Stimulated activated CD8-positive, alpha-beta memory T cell treated with anti-CD3 and anti-CD28 coated beads, Interleukin-7, amount 100 ng/mL, for 1 hour (primary cell): ENCODE data around the gene FOXE3.
"Not testable (repeated sequence)": the region's sequence is repeated elsewhere in the genome, so short reads cannot be mapped to it uniquely, and the experiment has no call there.

Source experiments
- DNase-seq, 2 donors: peaks; one replicate each; pipeline ENCODE4 v3.0.0-alpha.2; 2020; ENCODE audit warnings: low read depth in 2 of 2

The FOXE3 gene

DNA sequence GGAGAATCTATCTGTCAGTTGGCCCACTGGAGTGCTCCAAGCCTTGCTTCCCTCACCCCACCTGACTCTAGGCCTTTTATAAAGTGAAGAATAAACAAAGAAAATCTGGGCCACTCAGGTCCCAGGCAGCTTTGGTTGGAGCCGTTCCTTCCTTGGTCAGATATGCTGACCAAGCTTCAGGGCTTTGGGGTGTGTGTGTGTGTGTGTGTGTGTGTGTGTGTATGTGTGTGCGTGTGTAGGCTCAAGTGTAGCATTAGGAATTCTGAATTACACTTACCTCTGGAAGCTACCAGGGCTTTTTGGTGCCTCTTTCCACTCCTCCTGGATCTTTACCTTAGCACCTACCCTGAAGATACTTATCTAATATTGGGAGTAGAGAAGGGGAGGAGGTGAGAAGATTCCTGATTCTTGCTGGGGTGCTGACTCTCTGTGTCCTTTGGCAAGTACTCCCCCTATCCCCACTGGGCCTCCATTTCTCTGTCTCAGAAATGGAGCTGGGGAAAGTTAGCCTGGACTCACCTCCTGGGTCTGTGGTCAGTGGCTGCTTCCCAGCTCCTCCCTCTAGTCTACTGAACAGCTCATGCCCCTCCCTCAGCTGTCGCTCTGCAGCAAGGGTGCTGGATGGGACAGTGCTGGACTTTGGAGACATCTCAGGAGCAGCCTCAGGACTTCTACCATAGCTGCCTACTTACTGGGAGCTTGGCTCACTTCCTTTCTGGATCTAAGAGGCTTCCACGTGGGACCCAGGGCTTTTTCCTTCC lies 32.6 kb downstream of the FOXE3 start:
- DNase-seq: no peak

DNA sequence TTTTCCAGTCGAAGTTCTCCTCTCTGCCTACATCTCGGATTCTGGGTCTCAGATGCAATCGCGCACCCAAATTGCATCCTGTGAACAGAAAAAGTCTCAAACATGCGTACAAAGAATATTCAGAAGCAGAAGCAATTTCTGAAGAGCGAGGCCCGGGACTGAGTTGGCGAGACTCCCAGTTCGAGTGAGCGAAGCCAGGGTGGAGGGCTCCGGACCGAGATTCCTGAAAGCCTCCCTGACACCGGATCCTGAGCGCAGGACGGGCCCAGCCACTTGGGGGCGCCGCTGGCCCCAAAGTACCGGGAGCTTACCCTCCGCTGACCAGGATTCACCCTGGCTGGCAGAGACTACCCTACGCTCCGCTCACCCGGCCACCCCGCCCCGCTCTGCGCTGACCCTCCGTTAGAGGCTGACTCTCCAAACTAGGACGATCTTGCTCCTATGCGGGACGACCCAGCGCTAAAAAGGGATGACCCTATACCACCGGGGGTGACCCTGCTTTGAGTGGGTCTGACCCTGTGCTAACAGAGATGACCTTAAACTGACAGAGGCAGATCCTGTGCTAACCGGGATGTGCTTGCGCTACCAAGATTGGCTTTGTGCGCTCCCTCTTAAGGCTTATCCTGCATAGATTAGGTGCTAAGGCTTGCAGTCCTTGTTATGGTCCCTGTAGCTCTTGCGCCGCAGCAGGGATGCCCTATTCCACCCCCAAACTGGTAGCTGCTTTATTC lies 33.9 kb downstream of the FOXE3 start:
- no peak for DNase-seq

DNA sequence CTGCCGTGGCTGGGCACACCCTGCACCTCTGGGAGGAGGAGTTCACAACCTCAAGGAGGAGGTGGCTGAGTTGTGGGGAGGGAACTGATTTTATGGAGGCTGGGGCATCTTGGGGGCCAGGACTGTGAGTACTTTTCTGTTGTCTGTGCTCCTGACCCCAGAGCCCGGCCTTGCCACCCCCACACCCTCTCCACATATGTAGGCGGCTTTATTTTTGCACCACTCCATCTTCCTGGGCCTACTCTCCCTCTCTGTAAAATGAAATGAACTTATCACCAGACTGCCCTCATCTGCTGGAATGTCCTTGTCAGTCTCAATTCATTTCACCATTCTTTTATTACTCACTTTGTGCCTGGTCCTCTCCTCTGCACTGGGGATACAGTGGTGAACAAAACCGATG lies 34.5 kb downstream of the FOXE3 start:
- no peak for DNase-seq

DNA sequence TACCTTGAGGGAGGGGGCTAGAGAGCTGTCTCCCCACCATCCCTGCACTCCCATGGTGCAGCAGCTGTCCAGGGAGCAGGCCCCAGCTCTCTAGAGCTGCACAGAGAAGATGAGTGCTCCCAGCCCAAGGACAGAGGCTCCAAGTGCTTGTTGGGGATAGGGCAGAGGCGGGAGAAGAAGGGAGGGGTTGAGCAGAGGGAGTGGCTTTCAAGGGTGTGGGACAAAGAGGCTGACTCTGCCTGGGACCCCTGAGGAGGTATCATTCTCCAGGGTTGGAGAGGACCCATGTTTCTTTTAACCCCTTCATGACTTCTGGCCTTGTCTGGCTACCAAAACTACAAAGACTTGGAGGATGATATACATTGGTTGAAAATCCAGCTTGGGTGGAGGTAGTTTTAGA lies 36.3 kb downstream of the FOXE3 start:
- no peak for DNase-seq

DNA sequence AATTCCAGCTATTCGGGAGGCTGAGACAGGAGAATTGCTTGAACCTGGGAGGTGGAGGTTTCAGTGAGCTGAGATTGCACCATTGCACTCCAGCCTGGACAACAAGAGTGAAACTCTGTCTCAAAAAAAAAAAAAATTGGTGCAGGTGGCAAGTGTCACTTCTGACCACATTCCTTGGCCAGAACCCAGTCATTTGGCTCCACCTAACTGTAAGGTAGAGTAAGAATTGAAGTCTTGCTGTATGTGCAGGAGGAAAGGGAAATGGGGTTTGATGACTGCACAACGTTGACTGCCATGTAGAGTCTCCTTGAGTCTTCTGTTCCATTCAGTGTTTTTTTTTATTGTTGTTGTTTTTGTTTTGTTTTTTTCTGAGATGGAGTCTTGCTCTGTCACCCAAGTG lies 37.8 kb downstream of the FOXE3 start:
- not testable (repeated sequence) for DNase-seq

DNA sequence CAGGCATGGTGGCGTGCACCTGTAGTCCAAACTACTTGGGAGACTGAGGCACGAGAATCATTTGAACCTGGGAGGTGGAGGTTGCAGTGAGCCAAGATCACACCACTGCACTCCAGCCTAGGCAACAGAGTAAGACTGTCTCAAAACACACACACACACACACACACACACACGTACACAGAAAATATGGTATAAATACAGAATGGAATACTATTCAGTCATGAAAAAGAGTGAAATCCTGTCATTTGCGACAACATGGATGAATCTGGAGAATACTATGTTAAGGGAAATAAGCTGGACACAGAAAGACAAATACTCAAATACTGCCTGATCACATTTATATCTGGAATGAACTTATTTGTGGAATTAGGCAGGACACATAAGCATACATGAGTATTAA lies 40.2 kb downstream of the FOXE3 start:
- DNase-seq: no peak

DNA sequence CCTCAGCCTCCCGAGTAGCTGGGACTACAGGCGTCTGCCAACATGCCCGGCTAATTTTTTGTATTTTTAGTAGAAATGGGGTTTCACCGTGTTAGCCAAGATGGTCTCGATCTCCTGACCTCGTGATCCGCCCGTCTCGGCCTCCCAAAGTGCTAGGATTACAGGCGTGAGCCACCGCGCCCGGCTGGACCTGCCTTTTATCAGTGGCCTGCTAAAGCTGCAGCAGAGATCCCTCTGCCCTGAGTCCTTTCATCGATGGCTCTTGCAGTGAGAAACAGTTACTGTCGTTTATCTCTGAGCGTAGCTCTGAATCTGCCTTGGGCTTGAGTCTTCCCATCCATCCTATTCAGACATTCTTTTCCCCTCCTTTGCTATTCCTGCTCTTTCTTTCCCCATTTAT lies 41.5 kb downstream of the FOXE3 start:
- DNase-seq: not testable (repeated sequence)

DNA sequence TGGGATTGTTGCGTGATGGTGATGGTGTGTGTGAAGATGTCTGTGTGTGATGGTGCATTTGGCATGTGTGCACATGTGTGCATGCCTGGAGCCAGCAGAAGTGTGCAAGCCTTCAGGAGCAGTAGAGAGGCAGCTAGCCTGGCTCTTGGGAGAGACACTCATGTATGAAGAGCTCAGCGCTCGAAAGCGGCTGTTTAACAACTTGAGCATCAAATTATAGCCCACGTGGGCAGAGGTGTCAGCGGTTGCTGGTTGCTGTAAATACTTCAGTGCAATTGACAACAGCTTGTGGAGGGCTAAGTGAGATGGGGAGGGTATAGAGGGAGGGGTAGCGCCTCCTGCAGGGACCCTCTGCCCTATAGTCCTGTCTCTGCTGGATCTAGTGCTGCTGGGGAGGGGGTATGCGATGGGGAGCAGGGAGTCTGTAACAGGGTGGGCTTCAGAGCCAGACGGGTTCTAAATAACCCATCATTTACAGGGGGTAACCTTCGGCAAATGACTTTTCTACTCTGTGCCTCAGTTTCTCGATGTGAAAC lies 43.2 kb downstream of the FOXE3 start:
- DNase-seq: no peak

DNA sequence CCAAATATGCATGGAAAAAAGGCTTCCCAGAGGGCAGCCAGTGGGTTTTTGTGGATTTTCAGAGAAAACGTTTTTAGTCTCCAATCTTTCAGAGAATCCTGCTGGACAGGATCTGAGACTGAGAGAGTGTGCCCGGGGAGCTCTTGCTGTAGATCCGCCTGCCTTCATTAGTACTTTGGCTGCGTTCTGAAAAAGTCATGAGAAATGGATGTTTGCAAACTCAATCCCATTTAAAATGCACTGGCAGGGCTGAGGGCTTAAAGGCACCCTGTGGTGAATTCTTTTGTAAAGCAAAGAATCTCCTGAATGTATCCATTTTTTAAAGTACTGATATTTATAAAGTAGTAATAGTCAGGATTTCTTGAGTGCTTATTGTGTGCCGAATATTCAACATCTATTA lies 44.0 kb downstream of the FOXE3 start:
- DNase-seq: no peak

DNA sequence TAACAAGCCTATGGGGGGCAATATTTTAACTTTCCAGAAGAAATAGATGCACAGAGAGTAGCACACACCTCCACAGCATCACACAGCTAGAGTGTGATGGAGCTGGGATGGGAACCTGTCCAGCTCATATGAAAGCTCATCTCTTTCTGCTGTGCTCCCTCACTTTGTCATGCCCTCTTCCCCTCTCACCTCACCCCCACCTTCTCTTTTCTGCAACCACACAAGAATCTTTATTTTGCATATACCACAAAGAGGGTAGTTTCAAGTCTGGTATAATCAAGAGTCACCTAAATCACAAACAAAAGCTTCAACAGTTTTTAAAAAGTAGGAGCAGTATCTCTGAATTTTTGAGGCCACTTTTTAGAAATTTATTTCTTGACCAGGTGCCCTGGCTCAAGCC lies 44.4 kb downstream of the FOXE3 start:
- DNase-seq: no peak

DNA sequence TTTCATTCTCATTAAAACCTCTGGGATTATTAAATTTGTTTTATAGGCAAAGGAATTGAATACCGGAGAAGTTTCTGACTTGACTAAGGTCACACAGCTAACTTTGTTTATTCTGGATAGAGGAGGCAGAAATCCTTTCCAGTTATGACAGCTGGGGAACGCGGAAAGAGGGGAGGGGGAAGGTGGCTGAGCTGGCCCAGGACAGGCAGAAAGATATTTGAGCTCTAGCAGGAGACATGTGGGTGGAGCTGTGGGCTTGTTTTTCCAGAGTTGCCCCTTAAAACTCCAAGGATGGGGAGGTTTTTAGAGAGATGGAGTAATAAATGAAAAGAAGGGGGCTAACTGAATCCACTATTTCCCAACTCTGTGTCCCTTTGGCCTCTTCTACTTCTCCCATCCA lies 49.5 kb downstream of the FOXE3 start:
- DNase-seq: no peak
